RWPE1 (cell line): ENCODE results near the gene ADK.

Source experiments
- CTCF ChIA-PET: fragments of 350-600 bp; sonication (Branson Sonifier 250); formaldehyde crosslinking; extraction: SDS; loops from one replicate; lab custom pipeline; 2021; lab: Yijun Ruan, JAX
- POLR2A ChIA-PET: fragments of 400-600 bp; formaldehyde crosslinking; extraction: SDS; loops from one replicate; lab custom pipeline; 2020; ENCODE audit warnings: antibody characterized with exemption; ENCODE audit not compliant: low non-redundant PET; lab: Yijun Ruan, JAX
- DNase-seq: peaks from one replicate; pipeline ENCODE4 v3.0.0; 2012; ENCODE audit warnings: low spot score
- H3K27ac ChIP-seq: fragments of 450-650 bp; 2 replicates; pipeline ENCODE4 v1.5.1; 2017
- TF ChIP-seq, protein P1 (sequence below): fragments of 450-650 bp; conservative IDR thresholded peaks from 2 replicates; pipeline ENCODE4 v1.5.1; 2017; ENCODE audit warnings: low read depth, mild to moderate bottlenecking

ADK gene

DNA sequence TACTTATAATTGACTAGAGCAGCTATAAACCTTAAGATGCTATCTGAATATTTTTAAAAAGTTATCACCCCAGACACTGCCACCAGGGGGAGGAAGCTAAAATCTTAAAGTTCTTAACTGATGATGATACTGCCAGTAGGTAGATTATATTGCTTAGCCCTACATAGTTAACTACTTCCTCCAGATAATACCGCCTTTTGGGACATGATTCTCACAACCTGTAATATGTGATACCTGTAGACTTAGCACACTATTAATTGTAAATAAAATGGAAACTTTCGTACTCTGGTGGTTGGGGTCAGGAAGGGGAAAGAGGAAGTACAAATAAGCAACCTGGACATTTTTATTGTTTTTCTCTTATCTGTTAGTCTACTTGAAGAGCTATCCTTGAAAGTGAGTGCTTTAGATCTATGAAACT, 268.9 kb downstream of the ADK start:
- peak; percentile 17 for DNase-seq
- TF ChIP-seq, protein P1, sequence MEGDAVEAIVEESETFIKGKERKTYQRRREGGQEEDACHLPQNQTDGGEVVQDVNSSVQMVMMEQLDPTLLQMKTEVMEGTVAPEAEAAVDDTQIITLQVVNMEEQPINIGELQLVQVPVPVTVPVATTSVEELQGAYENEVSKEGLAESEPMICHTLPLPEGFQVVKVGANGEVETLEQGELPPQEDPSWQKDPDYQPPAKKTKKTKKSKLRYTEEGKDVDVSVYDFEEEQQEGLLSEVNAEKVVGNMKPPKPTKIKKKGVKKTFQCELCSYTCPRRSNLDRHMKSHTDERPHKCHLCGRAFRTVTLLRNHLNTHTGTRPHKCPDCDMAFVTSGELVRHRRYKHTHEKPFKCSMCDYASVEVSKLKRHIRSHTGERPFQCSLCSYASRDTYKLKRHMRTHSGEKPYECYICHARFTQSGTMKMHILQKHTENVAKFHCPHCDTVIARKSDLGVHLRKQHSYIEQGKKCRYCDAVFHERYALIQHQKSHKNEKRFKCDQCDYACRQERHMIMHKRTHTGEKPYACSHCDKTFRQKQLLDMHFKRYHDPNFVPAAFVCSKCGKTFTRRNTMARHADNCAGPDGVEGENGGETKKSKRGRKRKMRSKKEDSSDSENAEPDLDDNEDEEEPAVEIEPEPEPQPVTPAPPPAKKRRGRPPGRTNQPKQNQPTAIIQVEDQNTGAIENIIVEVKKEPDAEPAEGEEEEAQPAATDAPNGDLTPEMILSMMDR: 0 out of 2 replicates have a peak, but pooled peaks have one; percentile 15
- CTCF ChIA-PET: interaction anchor here (0.6 to 0.7 kb wide), 4 partner anchors 15 to 121 kb away, joined by 3 to 5 read pairs (median 4); no protein-coding TSS in a partner anchor
- POLR2A ChIA-PET: no interaction called here
- no peak overlapping the region for H3K27ac ChIP-seq

GRCh38 chr10:74424565-74424964, 273.5 kb downstream of the ADK start:
- POLR2A ChIA-PET: no interaction called here
- DNase-seq: no peak
- CTCF ChIA-PET: no interaction called here
- no peak overlapping the region for H3K27ac ChIP-seq
- TF ChIP-seq, protein P1: no peak

DNA sequence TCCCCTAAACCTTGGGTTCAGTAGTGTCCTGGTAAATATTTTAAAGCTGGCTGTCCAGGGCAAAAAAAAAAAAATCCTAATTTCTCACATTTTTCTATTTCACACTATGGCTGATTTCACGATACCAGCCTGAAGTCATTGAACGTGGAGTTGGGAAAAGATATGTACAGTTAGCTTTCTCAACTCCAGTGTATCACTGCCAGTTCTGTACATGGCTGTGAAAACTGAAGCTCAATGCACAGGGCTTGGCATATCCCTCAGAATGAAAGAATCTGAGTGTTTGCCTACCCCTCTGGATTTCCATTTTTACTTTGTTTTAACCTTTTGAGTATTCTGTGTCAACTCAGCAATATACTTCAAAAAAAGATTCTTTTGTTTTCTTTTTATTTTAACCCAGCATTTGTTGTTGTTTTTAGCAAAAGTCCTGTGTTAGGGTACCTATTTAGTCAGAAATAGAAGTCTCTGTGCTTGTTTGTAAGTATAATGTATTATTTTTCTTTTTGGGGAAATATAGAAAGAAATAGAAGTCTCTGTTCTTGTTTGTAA, 274.5 kb downstream of the ADK start:
- ChIA-PET CTCF (interaction anchor here (0.6 kb wide), 1 partner anchor 38 kb away, joined by 4 read pairs; no protein-coding TSS in a partner anchor), POLR2A (no interaction called here)
- TF ChIP-seq, protein P1: no peak
- DNase-seq: no peak
- no peak overlapping the region for H3K27ac ChIP-seq

- H3K27ac ChIP-seq: no peak overlapping the region
- TF ChIP-seq, protein P1: no peak
- no peak for DNase-seq
- CTCF ChIA-PET: no interaction called here
- POLR2A ChIA-PET: no interaction called here
These were observed 280.8 kb downstream of the ADK start for GRCh38 chr10:74431816-74432215.

DNA sequence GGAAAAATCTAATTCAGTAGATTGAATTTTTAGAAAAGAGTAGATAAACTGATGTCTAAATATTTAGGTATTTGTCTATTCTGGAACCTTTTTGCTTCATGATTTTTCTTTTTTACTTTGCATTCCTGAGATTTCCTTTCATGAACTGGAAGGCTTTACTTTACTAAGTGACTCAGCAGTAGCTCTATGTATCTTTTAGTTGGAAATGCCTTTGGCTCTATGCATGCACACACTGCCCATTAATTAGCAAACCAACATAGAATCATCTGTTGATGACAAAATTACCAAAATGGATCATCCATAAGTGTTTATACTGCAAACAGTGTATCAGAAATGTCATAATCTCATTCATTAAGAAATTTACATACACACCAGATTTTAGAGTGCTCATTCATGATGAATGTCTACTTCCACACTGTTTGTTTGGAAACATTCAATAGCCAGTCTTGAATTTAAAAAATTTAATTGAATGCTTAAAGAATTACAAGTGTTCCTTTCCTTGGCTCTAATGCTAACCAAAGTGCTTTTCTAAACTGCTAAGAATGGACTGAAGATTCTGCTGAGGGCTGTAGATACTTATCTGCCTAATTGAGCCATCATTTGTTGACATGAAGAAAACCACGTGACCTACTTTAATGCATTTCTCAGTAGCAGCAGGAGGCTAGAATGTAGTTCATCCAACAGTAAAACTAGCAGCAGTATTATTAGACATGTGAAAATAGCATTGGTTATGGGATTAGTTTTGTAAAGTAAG, 282.0 kb downstream of the ADK start:
- TF ChIP-seq, protein P1: no peak
- ChIA-PET CTCF (no interaction called here), POLR2A (no interaction called here)
- no peak for DNase-seq
- no peak overlapping the region for H3K27ac ChIP-seq

DNA sequence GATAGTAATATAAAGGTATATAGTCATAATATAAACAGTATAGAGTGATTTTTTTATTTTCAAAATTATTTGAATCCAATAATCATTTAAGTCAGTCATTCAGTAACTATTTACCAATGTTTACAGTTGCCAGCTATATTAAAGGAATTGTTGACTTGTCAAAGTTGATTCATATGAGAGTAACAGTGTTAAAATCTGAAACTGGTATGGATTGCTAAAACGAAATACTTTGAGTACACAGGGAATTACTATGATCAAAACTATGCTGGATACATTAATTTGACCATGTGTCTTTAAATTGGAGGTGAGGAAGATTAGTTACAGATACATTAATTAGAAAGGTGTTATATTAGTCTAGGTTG, 282.6 kb downstream of the ADK start:
- no peak overlapping the region for H3K27ac ChIP-seq
- no peak for DNase-seq
- ChIA-PET CTCF (no interaction called here), POLR2A (no interaction called here)
- TF ChIP-seq, protein P1: no peak
